HG03064 (cell line): ENCODE results near the gene RPAIN.

ENCODE experiments used
- ATAC-seq: cut with Tn5 transposase; IDR thresholded peaks from one replicate; pipeline ENCODE4 v1.9.1; 2021; ENCODE audit warnings: low read depth; ENCODE audit not compliant: unreplicated experiment

RPAIN gene

DNA sequence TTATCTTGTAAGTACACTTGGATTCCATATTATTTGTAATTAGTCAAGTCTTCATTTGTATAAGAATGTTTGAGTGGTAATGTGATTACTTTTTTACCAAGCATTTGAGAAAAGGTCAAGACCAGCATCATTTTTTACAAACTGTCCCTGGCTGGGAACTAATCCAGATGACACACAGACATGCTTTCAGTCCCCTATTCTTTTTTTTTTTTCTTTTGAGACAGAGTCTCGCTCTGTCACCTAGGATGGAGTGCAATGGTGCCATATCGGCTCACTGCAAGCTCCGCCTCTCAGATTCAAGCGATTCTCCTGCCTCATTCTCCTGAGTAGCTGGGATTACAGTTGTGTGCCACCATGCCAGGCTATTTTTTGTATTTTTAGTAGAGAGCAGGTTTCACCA lies 61.5 kb downstream of the RPAIN start:
- no peak for ATAC-seq
